Measurements from ENCODE around the gene PHC2. TPM values are rescaled to one million over a fixed set of nuclear protein-coding genes. Genes with fewer than 3 reads are reported as not detected.

The PHC2 gene
- total RNA-seq, 1 experiment from 2014 or later: 9.4 TPM

GRCh38 chr1:33372162-33372561, 58.7 kb downstream of the PHC2 start:
- Histone ChIP-seq H3K9me3 (ENCODE audit: control insufficient read depth, low read depth, low read length) (no peaks in the 10 kb centered on the region), H3K4me1 (ENCODE audit: insufficient read depth, low read length) (no peaks in the 10 kb centered on the region), H2BK12ac (ENCODE audit: insufficient read length, low read depth, low read length) (no peak overlapping the region), H3K27me3 (ENCODE audit: insufficient read depth, low read length) (no peaks in the 10 kb centered on the region), H3K79me2 (ENCODE audit: insufficient read depth, low read length) (no peaks in the 10 kb centered on the region), H3K23ac (ENCODE audit: insufficient read length, low read depth, low read length) (no peak overlapping the region), H4K20me1 (ENCODE audit: control insufficient read depth, insufficient read depth, insufficient read length) (no peaks in the 10 kb centered on the region), H4K8ac (replicated peaks; ENCODE audit: insufficient read length, low read depth, low read length) (no peak overlapping the region), H4K91ac (ENCODE audit: insufficient read length, low read depth, low read length) (no peak overlapping the region), H2BK20ac (ENCODE audit: low read depth, low read length, poor library complexity, severe bottlenecking) (no peak overlapping the region), H4K5ac (ENCODE audit: insufficient read length, low read depth, low read length) (no peak overlapping the region), H2AFZ (ENCODE audit: low read length) (no peak overlapping the region), H3K18ac (ENCODE audit: insufficient read length, low read depth, low read length) (no peak overlapping the region), H2BK5ac (ENCODE audit: insufficient read length, low read length) (no peak overlapping the region), H3K79me1 (ENCODE audit: insufficient read depth, low read depth, low read length, poor library complexity, severe bottlenecking) (no peaks in the 10 kb centered on the region), H3K14ac (ENCODE audit: insufficient read depth, low read length) (no peak overlapping the region), H3K9ac (ENCODE audit: extremely low read depth, insufficient read length, low read length) (no peak overlapping the region), H3K4ac (ENCODE audit: low read depth, low read length) (no peak overlapping the region), H3K4me2 (ENCODE audit: insufficient read depth, insufficient read length, low read length) (no peak overlapping the region), H3K27ac (ENCODE audit: insufficient read length, low read depth, low read length) (no peak overlapping the region), H3T11ph (ENCODE audit: low read length) (no peak overlapping the region), H3K56ac (ENCODE audit: insufficient read length, low read depth, low read length) (no peak overlapping the region), H3K23me2 (ENCODE audit: insufficient read length, low read depth, low read length, poor library complexity, severe bottlenecking) (no peaks in the 10 kb centered on the region), H2BK15ac (ENCODE audit: low read depth, low read length) (no peak overlapping the region), H2AK5ac (ENCODE audit: insufficient read length, low read length) (no peak overlapping the region), H2BK120ac (ENCODE audit: low read depth, low read length, poor library complexity, severe bottlenecking) (no peak overlapping the region)
- Mint-ChIP-seq H3K27me3 (ENCODE audit: low read depth) (peaks cover 10% of the 10 kb centered on the region), H3K36me3 (ENCODE audit: insufficient read depth in 1 of 3, low read depth in 3 of 3) (peaks cover 0 to 3% (median 0%) of the 10 kb centered on the region in 3 experiments; a peak in 1 of 7 replicates), H3K4me1 (peaks cover 15 to 20% of the 10 kb centered on the region in 2 experiments), H3K4me3 (no peak overlapping the region), H3K27ac (no peak overlapping the region), H3K9me3 (peaks cover 0 to 2% of the 10 kb centered on the region in 2 experiments; a peak in 1 of 5 replicates)
- no peak for DNase-seq
- WGBS (ENCODE audit: extremely low coverage, insufficient read length, low lambda C conversion rate): no CpG with 5 or more reads among the region's 12 CpGs
- no peak for TF ChIP-seq CTCF (conservative IDR thresholded peaks at IDR 0.05)

Data from H9 (cell line).